ENCODE results near the gene TMCC1. TPM values are rescaled to one million over a fixed set of nuclear protein-coding genes. Genes with fewer than 3 reads are reported as not detected.
A peak's percentile ranks its signal among the peaks of the same experiment; 100 is the strongest.

TMCC1 gene
- 17.1 and 22.4 TPM in 2 replicates for total RNA-seq

DNA sequence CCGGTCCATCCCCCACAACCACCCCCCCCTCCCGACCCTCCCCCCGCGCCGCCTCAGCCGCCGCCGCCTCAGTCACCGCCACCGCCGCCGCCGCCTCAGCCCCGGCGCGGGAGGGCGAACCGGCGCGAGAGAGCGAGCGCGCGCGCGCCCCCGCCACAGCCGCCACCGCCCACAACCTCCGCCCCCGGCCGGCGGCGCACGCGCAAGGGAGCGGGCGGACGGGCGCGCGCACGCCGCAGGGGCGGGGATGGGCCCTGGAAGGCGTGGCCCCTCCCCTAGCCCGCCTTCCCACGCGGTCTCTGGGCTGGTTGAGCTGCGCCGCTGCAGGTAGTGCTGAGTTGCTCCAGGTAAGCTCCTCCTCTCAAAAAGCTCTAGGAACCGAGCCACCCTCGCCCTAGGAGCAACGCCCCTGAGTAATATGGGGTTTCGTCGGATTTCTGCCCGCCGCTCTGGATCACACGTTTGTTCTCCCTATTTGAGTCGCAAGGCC lies at the start of gene TMCC1:
Gene TMCC1 (minus strand): TSS at position 131 of the 490 bp plus-strand sequence.
- H3K4me3 Mint-ChIP-seq = peak within 1 kb of the TSS; percentile 91
- intact Hi-C loops (cut with micrococcal nuclease) = loop anchor here (1.0 to 10.0 kb wide), 9 partner anchors 41 to 1841 kb away; partner anchors contain the start of genes ATP2C1, IFT122, NUDT16 and SEC61A1
- peaks cover 47% of the 10 kb centered on the region for H3K4me1 Mint-ChIP-seq (ENCODE audit: low read depth)
- DNase-seq (ENCODE audit: low spot score) = peak; percentile 83
- no peaks in the 10 kb centered on the region for H3K36me3 Mint-ChIP-seq (ENCODE audit: low read depth)
- H3K9me3 Mint-ChIP-seq = no peaks in the 10 kb centered on the region
- H3K27ac Mint-ChIP-seq = peak within 1 kb of the TSS; percentile 89
- H3K27me3 Mint-ChIP-seq (ENCODE audit: insufficient read depth) = no peaks in the 10 kb centered on the region

DNA sequence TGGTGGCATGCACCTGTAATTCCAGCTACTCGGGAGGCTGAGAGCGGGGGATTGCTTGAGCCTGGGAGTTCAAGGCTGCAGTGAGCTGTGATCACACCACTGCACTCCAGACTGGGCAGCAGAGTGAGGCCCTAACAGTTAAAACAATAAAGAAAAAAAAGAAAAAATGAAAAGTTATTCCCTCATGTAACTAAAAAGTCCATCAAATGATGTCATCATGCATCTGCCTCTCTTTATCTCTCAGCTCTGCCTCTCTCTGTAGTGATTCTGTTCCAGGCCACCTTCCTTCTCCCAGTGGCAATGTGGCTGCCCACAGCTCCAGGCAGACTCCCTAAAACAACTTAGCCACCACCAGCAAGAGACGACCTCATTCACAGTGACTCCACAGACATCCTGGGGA lies 49.5 kb upstream of the TMCC1 start:
- Mint-ChIP-seq H3K36me3 (ENCODE audit: low read depth) (no peaks in the 10 kb centered on the region), H3K4me3 (no peak overlapping the region), H3K27ac (no peak overlapping the region), H3K9me3 (no peaks in the 10 kb centered on the region), H3K4me1 (ENCODE audit: low read depth) (no peaks in the 10 kb centered on the region), H3K27me3 (ENCODE audit: insufficient read depth) (peaks cover 2% of the 10 kb centered on the region)
- intact Hi-C loops (cut with micrococcal nuclease) = loop anchor here (5.0 to 10.0 kb wide), 2 partner anchors 62 to 154 kb away; no protein-coding TSS in a partner anchor
- no peak for DNase-seq (ENCODE audit: low spot score)

- H3K27ac Mint-ChIP-seq = no peak overlapping the region
- peaks cover 2% of the 10 kb centered on the region for H3K27me3 Mint-ChIP-seq (ENCODE audit: insufficient read depth)
- intact Hi-C loops (cut with micrococcal nuclease) = loop anchor here (5.0 to 10.0 kb wide), 2 partner anchors 63 to 155 kb away; no protein-coding TSS in a partner anchor
- H3K9me3 Mint-ChIP-seq = no peaks in the 10 kb centered on the region
- peak; percentile 6 for DNase-seq (ENCODE audit: low spot score)
- H3K4me1 Mint-ChIP-seq (ENCODE audit: low read depth) = no peaks in the 10 kb centered on the region
- H3K4me3 Mint-ChIP-seq = no peak overlapping the region
- H3K36me3 Mint-ChIP-seq (ENCODE audit: low read depth) = no peaks in the 10 kb centered on the region
Measured at GRCh38 chr3:129942296-129942695, 48.8 kb upstream of the TMCC1 start.

GRCh38 chr3:129940086-129940485 lies 46.6 kb upstream of the TMCC1 start:
- Mint-ChIP-seq H3K4me1 (ENCODE audit: low read depth) (peaks cover 8% of the 10 kb centered on the region), H3K27me3 (ENCODE audit: insufficient read depth) (peaks cover 4% of the 10 kb centered on the region), H3K36me3 (ENCODE audit: low read depth) (no peaks in the 10 kb centered on the region), H3K4me3 (no peak overlapping the region), H3K9me3 (no peaks in the 10 kb centered on the region), H3K27ac (no peak overlapping the region)
- no peak for DNase-seq (ENCODE audit: low spot score)
- intact Hi-C loops (cut with micrococcal nuclease) = loop anchor here (5.0 to 10.0 kb wide), 2 partner anchors 65 to 157 kb away; no protein-coding TSS in a partner anchor

GRCh38 chr3:129938140-129938930 lies 44.8 kb upstream of the TMCC1 start:
- intact Hi-C loops (cut with micrococcal nuclease) = no loop called here
- H3K4me3 Mint-ChIP-seq = no peak overlapping the region
- no peaks in the 10 kb centered on the region for H3K36me3 Mint-ChIP-seq (ENCODE audit: low read depth)
- H3K27ac Mint-ChIP-seq = no peak overlapping the region
- no peaks in the 10 kb centered on the region for H3K9me3 Mint-ChIP-seq
- peaks cover 8% of the 10 kb centered on the region for H3K4me1 Mint-ChIP-seq (ENCODE audit: low read depth)
- no peak for DNase-seq (ENCODE audit: low spot score)
- H3K27me3 Mint-ChIP-seq (ENCODE audit: insufficient read depth) = peaks cover 4% of the 10 kb centered on the region

DNA sequence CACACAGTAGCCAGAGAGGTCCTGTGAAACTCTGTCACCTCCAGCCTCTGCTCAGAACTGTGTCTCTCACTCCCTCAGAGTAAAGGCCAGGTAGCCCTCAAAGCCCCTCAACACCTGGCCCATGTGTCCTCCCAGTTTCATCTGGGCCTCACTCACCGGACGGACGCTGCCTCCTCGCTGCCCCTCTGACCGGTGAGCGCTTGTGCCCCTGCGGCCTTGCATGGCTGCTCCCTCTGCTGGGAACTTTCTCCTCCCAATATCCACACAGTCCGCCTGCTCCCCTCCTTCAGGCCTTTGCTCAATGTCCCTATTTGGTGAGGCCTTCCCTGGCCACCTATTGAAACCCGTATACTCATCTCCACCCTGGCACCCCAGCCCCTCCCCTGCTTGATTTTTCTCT lies 44.2 kb upstream of the TMCC1 start:
- peaks cover 4% of the 10 kb centered on the region for H3K27me3 Mint-ChIP-seq (ENCODE audit: insufficient read depth)
- no peak for DNase-seq (ENCODE audit: low spot score)
- intact Hi-C loops (cut with micrococcal nuclease) = no loop called here

GRCh38 chr3:129936757-129937156 lies 43.2 kb upstream of the TMCC1 start:
- Mint-ChIP-seq H3K4me1 (ENCODE audit: low read depth) (peaks cover 8% of the 10 kb centered on the region), H3K27me3 (ENCODE audit: insufficient read depth) (peaks cover 4% of the 10 kb centered on the region), H3K4me3 (peak overlapping the region; percentile 54), H3K27ac (no peak overlapping the region), H3K36me3 (ENCODE audit: low read depth) (no peaks in the 10 kb centered on the region), H3K9me3 (no peaks in the 10 kb centered on the region)
- DNase-seq (ENCODE audit: low spot score) = peak; percentile 5
- intact Hi-C loops (cut with micrococcal nuclease) = no loop called here

More for the DNA sequence above, 44.2 kb upstream of the TMCC1 start:
- Mint-ChIP-seq H3K27ac (no peak overlapping the region), H3K36me3 (ENCODE audit: low read depth) (no peaks in the 10 kb centered on the region), H3K9me3 (no peaks in the 10 kb centered on the region), H3K4me3 (no peak overlapping the region), H3K4me1 (ENCODE audit: low read depth) (peaks cover 8% of the 10 kb centered on the region)

- intact Hi-C loops (cut with micrococcal nuclease) = loop anchor here (1.0 to 2.0 kb wide), 6 partner anchors 42 to 552 kb away; partner anchors contain the start of gene TMCC1
- Mint-ChIP-seq H3K27ac (no peak overlapping the region), H3K4me1 (ENCODE audit: low read depth) (peaks cover 8% of the 10 kb centered on the region), H3K4me3 (no peak overlapping the region), H3K36me3 (ENCODE audit: low read depth) (no peaks in the 10 kb centered on the region), H3K27me3 (ENCODE audit: insufficient read depth) (peaks cover 9% of the 10 kb centered on the region), H3K9me3 (peaks cover 8% of the 10 kb centered on the region)
- peak; percentile 5 for DNase-seq (ENCODE audit: low spot score)
Measured at GRCh38 chr3:129934234-129935123, 41.0 kb upstream of the TMCC1 start.

- peaks cover 9% of the 10 kb centered on the region for H3K27me3 Mint-ChIP-seq (ENCODE audit: insufficient read depth)
- no peaks in the 10 kb centered on the region for H3K36me3 Mint-ChIP-seq (ENCODE audit: low read depth)
- no peak for DNase-seq (ENCODE audit: low spot score)
- intact Hi-C loops (cut with micrococcal nuclease) = no loop called here
- no peak overlapping the region for H3K27ac Mint-ChIP-seq
- no peak overlapping the region for H3K4me3 Mint-ChIP-seq
- H3K9me3 Mint-ChIP-seq = peaks cover 11% of the 10 kb centered on the region
- H3K4me1 Mint-ChIP-seq (ENCODE audit: low read depth) = peaks cover 8% of the 10 kb centered on the region
Measured at GRCh38 chr3:129933471-129933870, 40.0 kb upstream of the TMCC1 start.

GRCh38 chr3:129929383-129929782 lies 35.9 kb upstream of the TMCC1 start:
- Mint-ChIP-seq H3K27ac (no peak overlapping the region), H3K4me3 (no peak overlapping the region), H3K4me1 (ENCODE audit: low read depth) (no peaks in the 10 kb centered on the region), H3K27me3 (ENCODE audit: insufficient read depth) (peaks cover 5% of the 10 kb centered on the region), H3K36me3 (ENCODE audit: low read depth) (no peaks in the 10 kb centered on the region), H3K9me3 (peaks cover 14% of the 10 kb centered on the region)
- DNase-seq (ENCODE audit: low spot score) = no peak
- intact Hi-C loops (cut with micrococcal nuclease) = no loop called here

GRCh38 chr3:129927072-129927471 lies 33.6 kb upstream of the TMCC1 start:
- no peak overlapping the region for H3K27ac Mint-ChIP-seq
- intact Hi-C loops (cut with micrococcal nuclease) = no loop called here
- no peaks in the 10 kb centered on the region for H3K4me1 Mint-ChIP-seq (ENCODE audit: low read depth)
- H3K36me3 Mint-ChIP-seq (ENCODE audit: low read depth) = no peaks in the 10 kb centered on the region
- no peak for DNase-seq (ENCODE audit: low spot score)
- peaks cover 8% of the 10 kb centered on the region for H3K27me3 Mint-ChIP-seq (ENCODE audit: insufficient read depth)
- H3K9me3 Mint-ChIP-seq = peaks cover 14% of the 10 kb centered on the region
- no peak overlapping the region for H3K4me3 Mint-ChIP-seq

GRCh38 chr3:129919806-129920205 lies 26.3 kb upstream of the TMCC1 start:
- H3K4me3 Mint-ChIP-seq = no peak overlapping the region
- intact Hi-C loops (cut with micrococcal nuclease) = no loop called here
- no peaks in the 10 kb centered on the region for H3K4me1 Mint-ChIP-seq (ENCODE audit: low read depth)
- H3K9me3 Mint-ChIP-seq = peaks cover 33% of the 10 kb centered on the region
- DNase-seq (ENCODE audit: low spot score) = no peak
- peaks cover 4% of the 10 kb centered on the region for H3K27me3 Mint-ChIP-seq (ENCODE audit: insufficient read depth)
- H3K36me3 Mint-ChIP-seq (ENCODE audit: low read depth) = no peaks in the 10 kb centered on the region
- no peak overlapping the region for H3K27ac Mint-ChIP-seq
